ENCODE results near the gene CEACAM19.

CEACAM19 gene

GRCh38 chr19:44696939-44697669, 25.8 kb downstream of the CEACAM19 start:
- TF ChIP-seq POLR2A (IDR thresholded peaks at IDR 0.05; ENCODE audit: low read depth, low read length) (no peak), TAF1 (IDR thresholded peaks at IDR 0.05; ENCODE audit: borderline replicate concordance, low read depth, low read length) (no peak), POLR2AphosphoS5 (IDR thresholded peaks at IDR 0.05; ENCODE audit: low read depth, low read length) (no peak)
- no peak for FAIRE-seq

GRCh38 chr19:44697670-44698034, 26.4 kb downstream of the CEACAM19 start:
- TF ChIP-seq TAF1 (IDR thresholded peaks at IDR 0.05; ENCODE audit: borderline replicate concordance, low read depth, low read length) (no peak), POLR2A (IDR thresholded peaks at IDR 0.05; ENCODE audit: low read depth, low read length) (no peak), POLR2AphosphoS5 (IDR thresholded peaks at IDR 0.05; ENCODE audit: low read depth, low read length) (no peak)
- no peak for DNase-seq (ENCODE audit: insufficient read length)
- no peak for FAIRE-seq

More at GRCh38 chr19:44696939-44697669, 25.8 kb downstream of the CEACAM19 start:
- no peak for DNase-seq (ENCODE audit: insufficient read length)

- TF ChIP-seq POLR2A (IDR thresholded peaks at IDR 0.05; ENCODE audit: low read depth, low read length) (no peak), POLR2AphosphoS5 (IDR thresholded peaks at IDR 0.05; ENCODE audit: low read depth, low read length) (no peak), TAF1 (IDR thresholded peaks at IDR 0.05; ENCODE audit: borderline replicate concordance, low read depth, low read length) (no peak)
- no peak for DNase-seq (ENCODE audit: insufficient read length)
- no peak for FAIRE-seq
Observed at GRCh38 chr19:44698492-44699201, 27.4 kb downstream of the CEACAM19 start, which contains the start of gene CEACAM16. CEACAM16 (plus strand) TSS chr19:44699151; CDS start chr19:44701457, 2,306 bp downstream.

- TF ChIP-seq POLR2A (IDR thresholded peaks at IDR 0.05; ENCODE audit: low read depth, low read length) = no peak
- no peak for DNase-seq (ENCODE audit: insufficient read length)
- FAIRE-seq = no peak
Observed at GRCh38 chr19:44700547-44700946, 29.3 kb downstream of the CEACAM19 start.

GRCh38 chr19:44701228-44701627, 29.9 kb downstream of the CEACAM19 start:
- no peak for TF ChIP-seq TAF1 (IDR thresholded peaks at IDR 0.05; ENCODE audit: borderline replicate concordance, low read depth, low read length)
- no peak for TF ChIP-seq POLR2AphosphoS5 (IDR thresholded peaks at IDR 0.05; ENCODE audit: low read depth, low read length)
- no peak for TF ChIP-seq POLR2A (IDR thresholded peaks at IDR 0.05; ENCODE audit: low read depth, low read length)
- DNase-seq (ENCODE audit: insufficient read length) (no peak), FAIRE-seq (no peak)

GRCh38 chr19:44702551-44703176, 31.4 kb downstream of the CEACAM19 start:
- FAIRE-seq = no peak
- no peak for DNase-seq (ENCODE audit: insufficient read length)
- TF ChIP-seq POLR2AphosphoS5 (IDR thresholded peaks at IDR 0.05; ENCODE audit: low read depth, low read length) = no peak
- no peak for TF ChIP-seq POLR2A (IDR thresholded peaks at IDR 0.05; ENCODE audit: low read depth, low read length)
- no peak for TF ChIP-seq TAF1 (IDR thresholded peaks at IDR 0.05; ENCODE audit: borderline replicate concordance, low read depth, low read length)

GRCh38 chr19:44703336-44704078, 32.2 kb downstream of the CEACAM19 start:
- TF ChIP-seq POLR2AphosphoS5 (IDR thresholded peaks at IDR 0.05; ENCODE audit: low read depth, low read length) (no peak), TAF1 (IDR thresholded peaks at IDR 0.05; ENCODE audit: borderline replicate concordance, low read depth, low read length) (no peak), POLR2A (IDR thresholded peaks at IDR 0.05; ENCODE audit: low read depth, low read length) (no peak)
- FAIRE-seq = no peak
- DNase-seq (ENCODE audit: insufficient read length) = no peak

- FAIRE-seq = no peak
- TF ChIP-seq TAF1 (IDR thresholded peaks at IDR 0.05; ENCODE audit: borderline replicate concordance, low read depth, low read length) (no peak), POLR2A (IDR thresholded peaks at IDR 0.05; ENCODE audit: low read depth, low read length) (no peak), POLR2AphosphoS5 (IDR thresholded peaks at IDR 0.05; ENCODE audit: low read depth, low read length) (no peak)
- no peak for DNase-seq (ENCODE audit: insufficient read length)
Observed at GRCh38 chr19:44704982-44705381, 33.7 kb downstream of the CEACAM19 start.

GRCh38 chr19:44705502-44706010, 34.3 kb downstream of the CEACAM19 start:
- no peak for DNase-seq (ENCODE audit: insufficient read length)
- TF ChIP-seq POLR2AphosphoS5 (IDR thresholded peaks at IDR 0.05; ENCODE audit: low read depth, low read length) (no peak), TAF1 (IDR thresholded peaks at IDR 0.05; ENCODE audit: borderline replicate concordance, low read depth, low read length) (no peak), POLR2A (IDR thresholded peaks at IDR 0.05; ENCODE audit: low read depth, low read length) (no peak)
- no peak for FAIRE-seq

- TF ChIP-seq TAF1 (IDR thresholded peaks at IDR 0.05; ENCODE audit: borderline replicate concordance, low read depth, low read length) (no peak), POLR2AphosphoS5 (IDR thresholded peaks at IDR 0.05; ENCODE audit: low read depth, low read length) (no peak), POLR2A (IDR thresholded peaks at IDR 0.05; ENCODE audit: low read depth, low read length) (no peak)
- FAIRE-seq = no peak
- DNase-seq (ENCODE audit: insufficient read length) = no peak
Observed at GRCh38 chr19:44706506-44707236, 35.4 kb downstream of the CEACAM19 start.
